HepG2 (cell line): ENCODE data around the gene KCNAB3. TPM values are rescaled to one million over a fixed set of nuclear protein-coding genes. Genes with fewer than 3 reads are reported as not detected.

Experiments used
- BRD4 ChIP-seq: sonication (generic); formaldehyde crosslinking; IDR thresholded peaks from 2 replicates; pipeline ENCODE4 v1.4.0; 2020; ENCODE audit warnings: missing genetic modification reagents
- ETS1 ChIP-seq: sonication (generic); formaldehyde crosslinking; IDR thresholded peaks from 2 replicates; pipeline ENCODE4 v1.4.0; 2020; ENCODE audit warnings: missing genetic modification reagents
- HNRNPH1 ChIP-seq: fragments of 200-400 bp; formaldehyde crosslinking; optimal IDR thresholded peaks from 2 replicates; pipeline ENCODE3; 2017; ENCODE audit warnings: mild to moderate bottlenecking, low read depth, low read length
- MAFF ChIP-seq: IDR thresholded peaks from 2 replicates; pipeline ENCODE4 v1.6.1; 2011; ENCODE audit warnings: low read depth, low read length, improper control_type of control experiment
- MXD4 ChIP-seq: IDR thresholded peaks from 2 replicates; pipeline ENCODE4 v1.6.1; 2016; ENCODE audit warnings: mild to moderate bottlenecking, missing biosample characterization, missing genetic modification reagents
- MYC ChIP-seq: sonication (generic); formaldehyde crosslinking; IDR thresholded peaks from 2 replicates; pipeline ENCODE4 v1.9.0; 2021; ENCODE audit warnings: missing genetic modification reagents, borderline replicate concordance
- NR2F6 ChIP-seq, 2 experiments: IDR thresholded peaks; 2 replicates each; pipeline ENCODE4 v1.6.1; 2016; ENCODE audit warnings: antibody characterized with exemption in 1 of 2, mild to moderate bottlenecking in 1 of 2
- SUZ12 ChIP-seq: fragments of 150-350 bp; IDR thresholded peaks from 2 replicates; pipeline ENCODE4 v1.6.1; 2014; ENCODE audit warnings: low read depth, low read length
- ZBTB40 ChIP-seq, 2 experiments: fragments of 450-650 bp in 1 of 2; sonication (generic) in 1 of 2; formaldehyde crosslinking in 1 of 2; IDR thresholded peaks; 2 replicates each; pipeline versions ENCODE4 v1.6.1 to v1.8.0; 2016 to 2022; ENCODE audit warnings: antibody characterized with exemption in 1 of 2, mild to moderate bottlenecking in 1 of 2, missing genetic modification reagents in 1 of 2
- ZNF296 ChIP-seq: sonication (generic); formaldehyde crosslinking; conservative IDR thresholded peaks from 2 replicates; pipeline ENCODE4 v1.5.0; 2020; ENCODE audit warnings: mild to moderate bottlenecking, missing genetic modification reagents
- ZNF382 ChIP-seq: sonication (generic); formaldehyde crosslinking; IDR thresholded peaks from 2 replicates; pipeline ENCODE4 v1.5.0; 2020; ENCODE audit warnings: missing genetic modification reagents, mild to moderate bottlenecking, borderline replicate concordance
- ZNF691 ChIP-seq: sonication (generic); formaldehyde crosslinking; IDR thresholded peaks from 2 replicates; pipeline ENCODE4 v1.4.0; 2020; ENCODE audit warnings: missing genetic modification reagents, low read depth, mild to moderate bottlenecking, borderline replicate concordance
- ZNF709 ChIP-seq: sonication (generic); formaldehyde crosslinking; IDR thresholded peaks from 2 replicates; pipeline ENCODE4 v1.5.0; 2020; ENCODE audit warnings: mild to moderate bottlenecking, missing genetic modification reagents
- ZNF776 ChIP-seq: sonication (generic); formaldehyde crosslinking; IDR thresholded peaks from 2 replicates; pipeline ENCODE4 v1.4.0; 2020; ENCODE audit warnings: mild to moderate bottlenecking, missing genetic modification reagents
- ZSCAN20 ChIP-seq: sonication (generic); formaldehyde crosslinking; IDR thresholded peaks from 2 replicates; pipeline ENCODE4 v1.4.0; 2020; ENCODE audit warnings: missing genetic modification reagents, mild to moderate bottlenecking, borderline replicate concordance
- polyA plus RNA-seq, 8 experiments: library from polyadenylated mRNA; depleted of rRNA in 3 of 8; stranded (reverse) in 7 of 8; unstranded in 1 of 8; fragments of >200 nt; fragmentation: Illumina TruSeq in 4 of 8; extraction: Trizol in 4 of 8; gene quantifications; 2 replicates each; pipeline versions ENCODE4 v1.2.1 to v1.2.3, GENCODE V29; 2011 to 2016; ENCODE audit warnings: low read depth in 4 of 8, missing spikeins in 1 of 8, mixed read lengths in 1 of 8; ENCODE audit not compliant: insufficient read depth in 1 of 8
- total RNA-seq, 5 experiments: library from RNA; depleted of rRNA; stranded (reverse); fragments of >200 nt; fragmentation: Illumina TruSeq; extraction: Trizol; gene quantifications; 2 replicates each; pipeline ENCODE4 v1.2.3, GENCODE V29; 2016; ENCODE audit warnings: low read depth in 1 of 5

The KCNAB3 gene
- total and polyA plus RNA-seq, 2 of the 13 experiments (the other 11 are each of a cell fraction or from before 2014, with no cell fraction given): 0.29 to 0.88 TPM

GRCh38 chr17:7915611-7916384 is 13.9 kb downstream of the KCNAB3 start, which contains the start of gene RNF227 (continued):
- no peak for TF ChIP-seq NR2F6 (IDR thresholded peaks at IDR 0.05)
- TF ChIP-seq NR2F6 (CRISPR knock-in tag; IDR thresholded peaks at IDR 0.05): no peak
- peak; percentile 67; the same call in 1 of the 2 replicates for TF ChIP-seq MXD4 (CRISPR knock-in tag)
- peak; percentile 68; the same call in 1 of the 2 replicates for TF ChIP-seq ZNF296
- no peak for TF ChIP-seq ZNF382 (CRISPR knock-in tag)
- TF ChIP-seq ZNF709 (CRISPR knock-in tag): peak; percentile 77; the same call in 1 of the 2 replicates
- TF ChIP-seq MYC (CRISPR knock-in tag): peak; percentile 81
- TF ChIP-seq MAFF: no peak
- no peak for TF ChIP-seq ETS1
- TF ChIP-seq ZNF776 (CRISPR knock-in tag): peak; percentile 95; the same call in 1 of the 2 replicates
- no peak for TF ChIP-seq ZBTB40 (IDR thresholded peaks at IDR 0.05)
- peak; percentile 77; the same call in 1 of the 2 replicates for TF ChIP-seq ZBTB40 (CRISPR knock-in tag; IDR thresholded peaks at IDR 0.05)
- no peak for TF ChIP-seq SUZ12
- TF ChIP-seq ZNF691 (CRISPR knock-in tag): no peak
- TF ChIP-seq ZSCAN20 (CRISPR knock-in tag): no peak
- no peak; the same call in 1 of the 2 replicates for TF ChIP-seq BRD4 (CRISPR knock-in tag)
- TF ChIP-seq HNRNPH1: no peak
